SIG-M5 treated with dmso at 0.1 percent for 504 hours (cell line): ENCODE measurements around the gene TXNDC17.
"Not testable (repeated sequence)": the region's sequence is repeated elsewhere in the genome, so short reads cannot be mapped to it uniquely, and the experiment has no call there.

ENCODE experiments used
- DNase-seq: peaks from one replicate; lab custom pipeline; 2025; ENCODE audit not compliant: unreplicated experiment; lab: John Stamatoyannopoulos, UW

Gene TXNDC17

GRCh38 chr17:6640536-6641246 is at the start of gene TXNDC17, which contains the start of gene KIAA0753:
Gene TXNDC17, plus strand, starts transcription at chr17:6641060. Its CDS starts 23 bp downstream, at chr17:6641083.
Gene KIAA0753, minus strand, starts transcription at chr17:6640711. Its CDS starts 5,608 bp downstream, at chr17:6635103.
- peak; percentile 80 for DNase-seq

- DNase-seq = no peak
Measured at GRCh38 chr17:6591599-6592158, 49.2 kb upstream of the TXNDC17 start.

- DNase-seq = no peak
Measured at GRCh38 chr17:6592173-6592572, 48.7 kb upstream of the TXNDC17 start.

GRCh38 chr17:6593371-6593770 is 47.5 kb upstream of the TXNDC17 start:
- not testable (repeated sequence) for DNase-seq

GRCh38 chr17:6596081-6596480 is 44.8 kb upstream of the TXNDC17 start:
- DNase-seq = no peak

- DNase-seq = no peak
Measured at GRCh38 chr17:6596511-6596910, 44.3 kb upstream of the TXNDC17 start.

- DNase-seq = no peak
Measured at GRCh38 chr17:6596941-6597340, 43.9 kb upstream of the TXNDC17 start.

GRCh38 chr17:6597727-6598126 is 43.1 kb upstream of the TXNDC17 start:
- DNase-seq = no peak

GRCh38 chr17:6599364-6599763 is 41.5 kb upstream of the TXNDC17 start:
- DNase-seq = peak; percentile 75

GRCh38 chr17:6602141-6602540 is 38.7 kb upstream of the TXNDC17 start:
- DNase-seq = no peak

GRCh38 chr17:6603744-6604325 is 37.0 kb upstream of the TXNDC17 start:
- no peak for DNase-seq

GRCh38 chr17:6605142-6605541 is 35.7 kb upstream of the TXNDC17 start:
- DNase-seq = no peak

GRCh38 chr17:6608321-6608720 is 32.5 kb upstream of the TXNDC17 start:
- DNase-seq = no peak

GRCh38 chr17:6610011-6610410 is 30.8 kb upstream of the TXNDC17 start:
- no peak for DNase-seq

GRCh38 chr17:6611231-6611630 is 29.6 kb upstream of the TXNDC17 start:
- no peak for DNase-seq

- no peak for DNase-seq
Measured at GRCh38 chr17:6623941-6624340, 16.9 kb upstream of the TXNDC17 start.

GRCh38 chr17:6626616-6627015 is 14.2 kb upstream of the TXNDC17 start:
- DNase-seq = no peak

GRCh38 chr17:6627019-6627418 is 13.8 kb upstream of the TXNDC17 start:
- no peak for DNase-seq

GRCh38 chr17:6630390-6630789 is 10.5 kb upstream of the TXNDC17 start:
- no peak for DNase-seq

GRCh38 chr17:6632530-6632929 is 8.3 kb upstream of the TXNDC17 start:
- DNase-seq = no peak

GRCh38 chr17:6633263-6633662 is 7.6 kb upstream of the TXNDC17 start:
- no peak for DNase-seq

GRCh38 chr17:6636105-6636504 is 4.8 kb upstream of the TXNDC17 start:
- no peak for DNase-seq
